HCT116 (cell line): ENCODE measurements around the gene WDR33. TPM values are rescaled to one million over a fixed set of nuclear protein-coding genes. Genes with fewer than 3 reads are reported as not detected.

Source experiments
- ATAC-seq: fragments of 200-7000 bp; cut with Tn5 transposase; 2 replicates; pipeline ENCODE4 v1.9.1; 2020; ENCODE audit warnings: mild to moderate bottlenecking, moderate library complexity
- BruUV-seq: library from RNA; stranded (reverse); fragments of 400-500 nt; replicated peaks from 2 replicates; lab custom pipeline; 2021; lab: Mats Ljungman, UMichigan
- CTCF ChIA-PET: fragments of 300-600 bp; sonication (Branson Sonifier 250); formaldehyde crosslinking; loops from one replicate; lab custom pipeline; 2021; ENCODE audit warnings: antibody characterized with exemption; lab: Charles Lee
- POLR2A ChIA-PET: fragments of 300-600, 350-600 bp; sonication (Branson Sonifier 250); formaldehyde crosslinking; loops from one replicate; lab custom pipeline; 2021; ENCODE audit warnings: antibody characterized with exemption; lab: Charles Lee
- RAD21 ChIA-PET, 2 experiments: fragments of 300-600 bp; sonication (Branson Sonifier 250); formaldehyde crosslinking; loops; one replicate each; lab custom pipeline; 2023; ENCODE audit warnings: low total read pairs in 2 of 2; ENCODE audit not compliant: uncharacterized antibody in 2 of 2, unreplicated experiment in 2 of 2, low non-redundant PET in 1 of 2; lab: Charles Lee
- DNase-seq: peaks from one replicate; pipeline ENCODE4 v3.0.0-alpha.2; 2010; ENCODE audit warnings: low read depth, low spot score
- H2AFZ ChIP-seq: fragments of 200-600 bp; shearing (Covaris generic), sonication (generic); 2 replicates; pipeline ENCODE4 v1.6.1; 2017; ENCODE audit warnings: low read depth, mixed run types, mixed read lengths, antibody characterized with exemption, low read length; ENCODE audit not compliant: poor library complexity, severe bottlenecking
- H3K27ac ChIP-seq: 2 replicates; pipeline ENCODE4 v1.5.1; 2012; ENCODE audit warnings: low read depth, low read length
- H3K27me3 ChIP-seq: fragments of 200-600 bp; sonication (generic); 2 replicates; pipeline ENCODE4 v1.6.1; 2016; ENCODE audit warnings: mixed run types, low read length, mixed read lengths; ENCODE audit not compliant: insufficient read depth
- H3K36me3 ChIP-seq, 2 experiments: fragments of 200-500 bp in 1 of 2; fragments of 200-600 bp in 1 of 2; sonication (Bioruptor generic) in 1 of 2; sonication (generic) in 1 of 2; 2 replicates each; pipeline versions ENCODE4 v1.5.1 to v1.6.1; 2014 to 2016; ENCODE audit warnings: low read length in 2 of 2, inconsistent platforms in 1 of 2, mixed read lengths in 1 of 2, mixed run types in 1 of 2; ENCODE audit not compliant: insufficient read depth in 2 of 2, control insufficient read depth in 1 of 2
- H3K4me1 ChIP-seq, 2 experiments: fragments of 200-600 bp in 1 of 2; sonication (generic) in 1 of 2; 2 replicates each; pipeline versions ENCODE4 v1.5.1 to v1.6.1; 2012 to 2017; ENCODE audit warnings: low read length in 2 of 2, inconsistent platforms in 1 of 2, mild to moderate bottlenecking in 1 of 2, mixed read lengths in 1 of 2, mixed run types in 1 of 2, moderate library complexity in 1 of 2; ENCODE audit not compliant: insufficient read depth in 2 of 2, control insufficient read depth in 1 of 2
- H3K4me2 ChIP-seq: fragments of 200-600 bp; sonication (generic); 2 replicates; pipeline ENCODE4 v1.6.1; 2017; ENCODE audit warnings: mixed run types, low read length, mixed read lengths
- H3K4me3 ChIP-seq, 2 experiments: fragments of 200-600 bp in 1 of 2; sonication (generic) in 1 of 2; replicated peaks in 1 of 2; 2 replicates each; pipeline ENCODE4 v1.5.1; 2011 to 2016; ENCODE audit warnings: low read length in 2 of 2, control low read depth in 1 of 2, low read depth in 1 of 2, mild to moderate bottlenecking in 1 of 2, mixed read lengths in 1 of 2, mixed run types in 1 of 2
- H3K79me2 ChIP-seq: fragments of 200-600 bp; sonication (generic); 2 replicates; pipeline ENCODE4 v1.6.1; 2017; ENCODE audit warnings: mild to moderate bottlenecking, mixed run types, low read length, moderate library complexity, mixed read lengths; ENCODE audit not compliant: insufficient read depth
- H3K9ac ChIP-seq: fragments of 200-600 bp; sonication (generic); 2 replicates; pipeline ENCODE4 v1.6.1; 2016; ENCODE audit warnings: low read length, mixed read lengths
- H3K9me2 ChIP-seq: fragments of 200-600 bp; sonication (generic), shearing (Covaris generic); 2 replicates; pipeline ENCODE4 v1.6.1; 2017; ENCODE audit warnings: mixed run types, mild to moderate bottlenecking, moderate library complexity; ENCODE audit not compliant: insufficient read depth
- H3K9me3 ChIP-seq, 2 experiments: fragments of 200-500 bp in 1 of 2; fragments of 200-600 bp in 1 of 2; sonication (Bioruptor generic) in 1 of 2; sonication (generic) in 1 of 2; 2 replicates each; pipeline ENCODE4 v1.6.1; 2014 to 2017; ENCODE audit warnings: low read length in 2 of 2, mixed read lengths in 2 of 2, inconsistent platforms in 1 of 2, low read depth in 1 of 2, mild to moderate bottlenecking in 1 of 2, mixed run types in 1 of 2, moderate library complexity in 1 of 2; ENCODE audit not compliant: control insufficient read depth in 1 of 2, insufficient read depth in 1 of 2
- H4K20me1 ChIP-seq: fragments of 200-600 bp; sonication (generic), shearing (Covaris generic); 2 replicates; pipeline ENCODE4 v1.6.1; 2017; ENCODE audit warnings: mixed run types, mild to moderate bottlenecking, moderate library complexity; ENCODE audit not compliant: insufficient read depth
- CEBPB ChIP-seq: IDR thresholded peaks from 2 replicates; pipeline ENCODE4 v1.6.1; 2012; ENCODE audit warnings: low read depth
- EGR1 ChIP-seq: IDR thresholded peaks from 2 replicates; pipeline ENCODE4 v1.6.1; 2012; ENCODE audit warnings: low read depth
- EZH2 ChIP-seq: fragments of 200-600 bp; sonication (generic); IDR thresholded peaks from 2 replicates; pipeline ENCODE4 v1.6.1; 2017; ENCODE audit warnings: antibody characterized with exemption, mixed run types
- FOSL1 ChIP-seq: IDR thresholded peaks from 2 replicates; pipeline ENCODE4 v1.6.1; 2012; ENCODE audit warnings: low read depth
- POLR2A ChIP-seq: IDR thresholded peaks from 2 replicates; pipeline ENCODE4 v1.7.0; 2011; ENCODE audit warnings: borderline replicate concordance; ENCODE audit not compliant: insufficient read depth, insufficient read length; ENCODE audit errors: extremely low read depth
- POLR2AphosphoS5 ChIP-seq: IDR thresholded peaks from 2 replicates; pipeline ENCODE4 v1.6.1; 2011; ENCODE audit warnings: mild to moderate bottlenecking, low read depth, low read length, moderate library complexity
- RAD21 ChIP-seq: IDR thresholded peaks from 2 replicates; pipeline ENCODE4 v1.6.1; 2012; ENCODE audit warnings: low read depth, mild to moderate bottlenecking
- REST ChIP-seq: IDR thresholded peaks from 2 replicates; pipeline ENCODE4 v1.6.1; 2012; ENCODE audit warnings: low read depth
- SIN3A ChIP-seq: IDR thresholded peaks from 2 replicates; pipeline ENCODE4 v1.6.1; 2012; ENCODE audit warnings: low read depth
- SRF ChIP-seq: IDR thresholded peaks from 2 replicates; pipeline ENCODE4 v1.6.1; 2012; ENCODE audit warnings: low read depth
- TCF7L2 ChIP-seq: IDR thresholded peaks from 2 replicates; pipeline ENCODE4 v1.7.0; 2011; ENCODE audit warnings: borderline replicate concordance, inconsistent platforms; ENCODE audit not compliant: insufficient read depth, insufficient read length; ENCODE audit errors: extremely low read depth
- ZNF274 ChIP-seq: fragments of 200-500 bp; sonication (Bioruptor generic); IDR thresholded peaks from 2 replicates; pipeline ENCODE4 v1.6.1; 2014; ENCODE audit warnings: mild to moderate bottlenecking, low read depth, low read length, inconsistent platforms
- intact Hi-C: fragments of 100-400 bp; cut with micrococcal nuclease; formaldehyde crosslinking; loops from 2 replicates; pipeline ENCODE4 v1.10.0; 2022
- total RNA-seq: library from RNA; stranded (reverse); gene quantifications from one replicate; pipeline ENCODE4 v1.2.1, GENCODE V29; 2021; ENCODE audit not compliant: unreplicated experiment
- TF ChIP-seq, protein P1 (sequence below): IDR thresholded peaks from 2 replicates; pipeline ENCODE4 v1.6.1; 2012
- TF ChIP-seq, protein P2 (sequence below): IDR thresholded peaks from 2 replicates; pipeline ENCODE4 v1.6.1; 2011; ENCODE audit warnings: mild to moderate bottlenecking, low read length, moderate library complexity; ENCODE audit not compliant: insufficient replicate concordance; ENCODE audit errors: extremely low read depth
- TF ChIP-seq, protein P3 (sequence below): IDR thresholded peaks from 2 replicates; pipeline ENCODE4 v1.6.1; 2012

The WDR33 gene
- total RNA-seq, 1 experiment from 2014 or later: 52.5 TPM

DNA sequence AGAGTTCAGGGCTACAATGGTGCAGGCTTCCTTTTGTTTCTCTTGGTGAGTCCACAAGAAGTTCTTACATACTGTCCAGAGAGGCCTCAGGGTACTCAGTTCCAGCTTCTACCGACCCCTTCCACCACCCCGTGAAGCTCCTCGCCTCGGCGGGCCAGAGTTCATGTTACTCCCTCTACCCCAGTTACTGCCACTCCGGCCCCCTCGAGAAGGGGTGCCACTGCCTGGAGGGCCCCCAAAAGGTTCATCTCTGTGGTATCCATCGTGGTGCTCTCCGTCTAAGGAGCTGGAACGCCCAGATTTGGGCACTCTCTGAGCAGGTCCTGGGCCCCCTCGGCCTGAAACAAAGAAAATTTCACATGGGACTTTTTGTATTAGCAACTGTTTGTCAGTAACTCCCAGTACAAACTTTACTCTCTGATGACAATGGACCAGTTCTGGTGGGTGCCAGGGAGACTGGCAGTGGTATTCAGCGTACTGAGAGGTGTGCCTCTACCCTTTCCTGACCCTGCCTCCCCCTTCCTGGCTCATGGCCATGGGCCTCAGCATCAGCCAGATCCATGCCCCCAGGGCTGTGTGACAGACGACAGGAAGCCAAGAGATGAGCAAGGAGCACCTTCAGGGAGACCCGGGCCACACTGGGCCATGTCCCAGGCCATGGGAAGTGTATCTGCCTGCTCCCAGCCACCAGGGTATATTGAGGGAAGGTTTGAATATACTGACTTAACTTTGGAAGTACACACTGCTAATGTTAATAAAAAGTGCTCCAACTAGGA, 104.6 kb downstream of the WDR33 start:
- H3K4me1 ChIP-seq: peaks cover 8 to 13% of the 10 kb centered on the region in 2 experiments

More for the DNA sequence above, 104.6 kb downstream of the WDR33 start:
- no peaks in the 10 kb centered on the region for H3K27me3 ChIP-seq
- ChIA-PET RAD21 (no interaction called here), POLR2A (no interaction called here), CTCF (no interaction called here)
- DNase-seq (no peak), ATAC-seq (no peak)
- intact Hi-C loops: no loop called here
- H3K27ac ChIP-seq: no peak overlapping the region
- no peak overlapping the region for H3K9ac ChIP-seq
- H3K4me3 ChIP-seq: no peak overlapping the region
- TF ChIP-seq, protein P1, sequence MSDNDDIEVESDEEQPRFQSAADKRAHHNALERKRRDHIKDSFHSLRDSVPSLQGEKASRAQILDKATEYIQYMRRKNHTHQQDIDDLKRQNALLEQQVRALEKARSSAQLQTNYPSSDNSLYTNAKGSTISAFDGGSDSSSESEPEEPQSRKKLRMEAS: no peak
- TF ChIP-seq POLR2AphosphoS5: no peak
- no peak for TF ChIP-seq ZNF274
- TF ChIP-seq POLR2A: no peak
- no peak for TF ChIP-seq TCF7L2
- TF ChIP-seq, protein P2, sequence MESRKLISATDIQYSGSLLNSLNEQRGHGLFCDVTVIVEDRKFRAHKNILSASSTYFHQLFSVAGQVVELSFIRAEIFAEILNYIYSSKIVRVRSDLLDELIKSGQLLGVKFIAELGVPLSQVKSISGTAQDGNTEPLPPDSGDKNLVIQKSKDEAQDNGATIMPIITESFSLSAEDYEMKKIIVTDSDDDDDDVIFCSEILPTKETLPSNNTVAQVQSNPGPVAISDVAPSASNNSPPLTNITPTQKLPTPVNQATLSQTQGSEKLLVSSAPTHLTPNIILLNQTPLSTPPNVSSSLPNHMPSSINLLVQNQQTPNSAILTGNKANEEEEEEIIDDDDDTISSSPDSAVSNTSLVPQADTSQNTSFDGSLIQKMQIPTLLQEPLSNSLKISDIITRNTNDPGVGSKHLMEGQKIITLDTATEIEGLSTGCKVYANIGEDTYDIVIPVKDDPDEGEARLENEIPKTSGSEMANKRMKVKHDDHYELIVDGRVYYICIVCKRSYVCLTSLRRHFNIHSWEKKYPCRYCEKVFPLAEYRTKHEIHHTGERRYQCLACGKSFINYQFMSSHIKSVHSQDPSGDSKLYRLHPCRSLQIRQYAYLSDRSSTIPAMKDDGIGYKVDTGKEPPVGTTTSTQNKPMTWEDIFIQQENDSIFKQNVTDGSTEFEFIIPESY: no peak
- no peak for TF ChIP-seq REST
- no peak for TF ChIP-seq RAD21
- no peak for TF ChIP-seq SRF
- no peak for TF ChIP-seq SIN3A
- TF ChIP-seq CEBPB: no peak
- no peak for TF ChIP-seq FOSL1
- no peak for TF ChIP-seq EGR1
- TF ChIP-seq, protein P3, sequence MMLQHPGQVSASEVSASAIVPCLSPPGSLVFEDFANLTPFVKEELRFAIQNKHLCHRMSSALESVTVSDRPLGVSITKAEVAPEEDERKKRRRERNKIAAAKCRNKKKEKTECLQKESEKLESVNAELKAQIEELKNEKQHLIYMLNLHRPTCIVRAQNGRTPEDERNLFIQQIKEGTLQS: no peak
- no peak for TF ChIP-seq EZH2
- peaks cover 15 to 27% of the 10 kb centered on the region in 2 experiments for H3K36me3 ChIP-seq
- H3K79me2 ChIP-seq: peaks cover 13% of the 10 kb centered on the region
- no peaks in the 10 kb centered on the region for H4K20me1 ChIP-seq
- H3K9me3 ChIP-seq: no peaks in the 10 kb centered on the region
- no peak overlapping the region for H3K4me2 ChIP-seq
- H2AFZ ChIP-seq: no peak overlapping the region
- BruUV-seq: no TSS peak
- H3K9me2 ChIP-seq: no peaks in the 10 kb centered on the region
